ENCODE measurements around the gene WDHD1. TPM values are rescaled to one million over a fixed set of nuclear protein-coding genes. Genes with fewer than 3 reads are reported as not detected.
"Not testable (repeated sequence)": the region's sequence is repeated elsewhere in the genome, so short reads cannot be mapped to it uniquely, and the experiment has no call there.

Gene WDHD1
- total RNA-seq, 6 donors from 2014 or later: 1.0 to 5.0 (median 2.6) TPM

DNA sequence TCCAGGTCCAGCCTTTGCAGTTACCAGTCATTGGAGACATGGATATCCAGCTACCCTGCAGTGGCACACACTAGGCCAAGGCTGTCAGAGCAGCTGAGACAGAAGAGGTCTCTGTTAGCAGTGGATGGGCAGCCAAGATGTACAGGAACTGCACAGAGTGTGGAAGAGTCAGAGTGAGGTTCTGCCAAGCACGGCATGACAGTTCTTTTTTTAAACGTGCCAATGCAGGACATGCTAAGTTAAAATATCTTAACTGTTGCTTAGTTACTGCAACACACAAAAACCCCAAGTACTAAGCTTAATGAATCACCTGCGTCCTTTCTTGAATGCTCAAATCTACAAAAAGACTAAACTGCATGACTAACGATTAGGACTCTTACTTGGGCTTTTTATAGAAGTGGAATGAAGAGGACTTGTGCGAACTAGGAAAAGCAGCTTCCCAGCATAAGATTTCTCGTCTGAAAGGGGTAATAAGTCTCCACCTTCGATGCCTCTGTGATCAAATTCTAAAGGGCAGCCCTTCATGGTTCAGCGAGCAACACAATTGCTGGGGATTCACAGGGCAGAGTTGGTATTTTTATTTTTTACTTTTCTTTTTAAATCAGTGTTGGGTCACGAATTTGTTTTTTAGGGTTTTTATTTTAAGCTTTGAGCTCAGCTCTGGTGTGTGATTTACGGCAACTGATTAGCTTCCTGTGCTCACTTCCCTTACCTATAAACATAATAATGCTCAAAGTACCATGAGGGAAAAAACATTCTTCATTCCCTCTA is 45.2 kb upstream of the WDHD1 start:
- H3K4me1 ChIP-seq: peaks cover 12 to 17% (median 12%) of the 10 kb centered on the region in 4 donors
- 20 to 24% methylated on average over 9 to 10 of the region's 10 CpGs for WGBS, 2 donors
- peak; percentile 72 to 83 for ATAC-seq (ENCODE audit: low FRiP score in 2 of 2)
- no peaks in the 10 kb centered on the region for H3K27me3 ChIP-seq
- no peak for DNase-seq
- H3K4me3 ChIP-seq: no peak overlapping the region
- H3K27ac ChIP-seq: peak overlapping the region in 3 of 4 donors; percentile 14 to 70 (median 56)
- H3K36me3 ChIP-seq: peaks cover 0 to 3% (median 0%) of the 10 kb centered on the region in 4 donors
- no peaks in the 10 kb centered on the region for H3K9me3 ChIP-seq
- peak in 1 of 4 donors; percentile 28 for TF ChIP-seq EP300 (IDR thresholded peaks at IDR 0.05)
- TF ChIP-seq POLR2AphosphoS5 (IDR thresholded peaks at IDR 0.05): peak; percentile 14 to 32
- TF ChIP-seq, protein P1, sequence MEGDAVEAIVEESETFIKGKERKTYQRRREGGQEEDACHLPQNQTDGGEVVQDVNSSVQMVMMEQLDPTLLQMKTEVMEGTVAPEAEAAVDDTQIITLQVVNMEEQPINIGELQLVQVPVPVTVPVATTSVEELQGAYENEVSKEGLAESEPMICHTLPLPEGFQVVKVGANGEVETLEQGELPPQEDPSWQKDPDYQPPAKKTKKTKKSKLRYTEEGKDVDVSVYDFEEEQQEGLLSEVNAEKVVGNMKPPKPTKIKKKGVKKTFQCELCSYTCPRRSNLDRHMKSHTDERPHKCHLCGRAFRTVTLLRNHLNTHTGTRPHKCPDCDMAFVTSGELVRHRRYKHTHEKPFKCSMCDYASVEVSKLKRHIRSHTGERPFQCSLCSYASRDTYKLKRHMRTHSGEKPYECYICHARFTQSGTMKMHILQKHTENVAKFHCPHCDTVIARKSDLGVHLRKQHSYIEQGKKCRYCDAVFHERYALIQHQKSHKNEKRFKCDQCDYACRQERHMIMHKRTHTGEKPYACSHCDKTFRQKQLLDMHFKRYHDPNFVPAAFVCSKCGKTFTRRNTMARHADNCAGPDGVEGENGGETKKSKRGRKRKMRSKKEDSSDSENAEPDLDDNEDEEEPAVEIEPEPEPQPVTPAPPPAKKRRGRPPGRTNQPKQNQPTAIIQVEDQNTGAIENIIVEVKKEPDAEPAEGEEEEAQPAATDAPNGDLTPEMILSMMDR (IDR thresholded peaks at IDR 0.05): no peak

DNA sequence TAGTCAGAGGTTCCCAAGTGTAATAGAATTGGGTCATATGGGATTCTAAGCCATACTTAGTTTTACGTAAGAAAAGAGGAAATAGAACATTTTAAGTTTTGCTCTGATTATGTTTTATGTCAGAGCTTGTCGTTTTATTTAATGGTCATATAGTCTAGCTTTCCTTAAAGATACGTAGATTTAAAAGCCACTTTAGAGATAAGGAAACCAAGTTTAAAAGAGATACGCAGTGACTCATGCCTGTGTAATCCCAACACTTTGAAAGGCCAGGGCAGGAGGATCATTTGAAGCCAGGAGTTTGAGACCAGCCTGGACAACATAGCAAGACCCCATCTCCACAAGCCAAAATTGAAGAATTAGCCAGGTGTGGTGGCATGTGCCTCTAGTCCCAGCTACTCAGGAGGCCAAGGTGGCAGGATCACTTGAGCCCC is 44.1 kb upstream of the WDHD1 start:
- Histone ChIP-seq H3K4me3 (no peak overlapping the region), H3K36me3 (peaks cover 0 to 8% (median 2%) of the 10 kb centered on the region in 4 donors), H3K27me3 (no peaks in the 10 kb centered on the region), H3K9me3 (no peaks in the 10 kb centered on the region), H3K27ac (peak overlapping the region in 2 of 4 donors; percentile 56 to 70), H3K4me1 (peaks cover 12 to 17% (median 12%) of the 10 kb centered on the region in 4 donors)
- ATAC-seq (ENCODE audit: low FRiP score in 2 of 2) (no peak), DNase-seq (no peak)
- TF ChIP-seq POLR2AphosphoS5 (IDR thresholded peaks at IDR 0.05) (no peak), POLR2A (IDR thresholded peaks at IDR 0.05) (no peak), EP300 (IDR thresholded peaks at IDR 0.05) (no peak)
- TF ChIP-seq, protein P1 (IDR thresholded peaks at IDR 0.05): no peak
- 65 to 68% methylated on average over 4 of the region's 4 CpGs for WGBS, 2 donors

GRCh38 chr14:55066223-55066622 is 39.3 kb upstream of the WDHD1 start:
- Histone ChIP-seq H3K4me3 (no peak overlapping the region), H3K36me3 (peaks cover 11 to 45% (median 23%) of the 10 kb centered on the region in 4 donors), H3K4me1 (peaks cover 0 to 3% (median 0%) of the 10 kb centered on the region in 4 donors), H3K9me3 (no peaks in the 10 kb centered on the region), H3K27me3 (no peaks in the 10 kb centered on the region), H3K27ac (no peak overlapping the region)
- ATAC-seq (ENCODE audit: low FRiP score in 2 of 2) (no peak), DNase-seq (no peak)
- 100% methylated on average over 1 of the region's 1 CpG for WGBS, 2 donors
- TF ChIP-seq EP300 (IDR thresholded peaks at IDR 0.05) (no peak), POLR2A (IDR thresholded peaks at IDR 0.05) (no peak)

DNA sequence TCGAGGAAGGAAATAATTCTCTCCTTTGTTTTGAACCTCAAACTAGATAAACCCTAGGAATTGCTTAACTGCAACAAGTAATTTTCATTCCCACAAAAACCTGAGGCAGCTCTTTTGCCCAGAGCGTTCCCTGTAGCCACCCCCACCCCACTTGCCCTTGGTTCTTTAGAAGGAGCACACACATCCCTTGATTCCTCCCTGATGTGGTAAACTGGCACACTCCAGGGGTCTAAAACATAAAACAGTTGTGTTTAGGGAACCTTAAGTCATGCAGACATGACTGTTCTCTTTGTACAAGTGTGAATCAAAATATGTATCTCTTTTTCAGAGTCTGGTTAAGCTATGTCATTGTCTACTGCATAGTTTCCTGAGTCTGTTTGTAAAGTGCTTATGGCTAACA is 38.5 kb upstream of the WDHD1 start:
- no peak for ATAC-seq (ENCODE audit: low FRiP score in 2 of 2)
- TF ChIP-seq POLR2AphosphoS5 (IDR thresholded peaks at IDR 0.05) (no peak), POLR2A (IDR thresholded peaks at IDR 0.05) (no peak), EP300 (IDR thresholded peaks at IDR 0.05) (no peak)
- TF ChIP-seq, protein P1 (IDR thresholded peaks at IDR 0.05): no peak

GRCh38 chr14:55064896-55065295 is 38.0 kb upstream of the WDHD1 start:
- ATAC-seq (ENCODE audit: low FRiP score in 2 of 2); H3K9me3 ChIP-seq; H3K4me3 ChIP-seq; H3K27me3 ChIP-seq; H3K4me1 ChIP-seq; DNase-seq: not testable (repeated sequence)
- H3K27ac ChIP-seq: peak overlapping the region in 1 of 4 donors; percentile 2
- WGBS, 2 donors: 66 to 85% methylated on average over 2 of the region's 2 CpGs
- H3K36me3 ChIP-seq: peaks cover 11 to 55% (median 23%) of the 10 kb centered on the region in 4 donors

More for the DNA sequence above, 38.5 kb upstream of the WDHD1 start:
- WGBS, 2 donors: 69 to 78% methylated on average over 2 of the region's 2 CpGs
- Histone ChIP-seq H3K27me3 (no peaks in the 10 kb centered on the region), H3K9me3 (no peaks in the 10 kb centered on the region), H3K27ac (peak overlapping the region in 1 of 4 donors; percentile 2), H3K36me3 (peaks cover 11 to 53% (median 23%) of the 10 kb centered on the region in 4 donors), H3K4me1 (peaks cover 0 to 3% (median 0%) of the 10 kb centered on the region in 4 donors), H3K4me3 (no peak overlapping the region)
- no peak for DNase-seq

Measured in upper lobe of left lung (tissue), 6 donors.